MM.1S (cell line): Measurements from ENCODE around the gene GABRG3.

Experiments used
- EZH2 ChIP-seq: fragments of 300-600 bp; sonication (generic); optimal IDR thresholded peaks from 2 replicates; pipeline ENCODE3; 2017; ENCODE audit warnings: low read depth, mild to moderate bottlenecking, antibody characterized with exemption, low read length, mixed read lengths
- EZH2phosphoT487 ChIP-seq: fragments of 300-600 bp; sonication (generic); IDR thresholded peaks from 2 replicates; pipeline ENCODE4 v1.6.1; 2018; ENCODE audit warnings: antibody characterized with exemption, low read length
- TF ChIP-seq, protein P1 (sequence below): fragments of 300-600 bp; sonication (generic); IDR thresholded peaks from 2 replicates; pipeline ENCODE4 v1.5.1; 2016; ENCODE audit warnings: antibody characterized with exemption, low read length, mixed read lengths

DNA sequence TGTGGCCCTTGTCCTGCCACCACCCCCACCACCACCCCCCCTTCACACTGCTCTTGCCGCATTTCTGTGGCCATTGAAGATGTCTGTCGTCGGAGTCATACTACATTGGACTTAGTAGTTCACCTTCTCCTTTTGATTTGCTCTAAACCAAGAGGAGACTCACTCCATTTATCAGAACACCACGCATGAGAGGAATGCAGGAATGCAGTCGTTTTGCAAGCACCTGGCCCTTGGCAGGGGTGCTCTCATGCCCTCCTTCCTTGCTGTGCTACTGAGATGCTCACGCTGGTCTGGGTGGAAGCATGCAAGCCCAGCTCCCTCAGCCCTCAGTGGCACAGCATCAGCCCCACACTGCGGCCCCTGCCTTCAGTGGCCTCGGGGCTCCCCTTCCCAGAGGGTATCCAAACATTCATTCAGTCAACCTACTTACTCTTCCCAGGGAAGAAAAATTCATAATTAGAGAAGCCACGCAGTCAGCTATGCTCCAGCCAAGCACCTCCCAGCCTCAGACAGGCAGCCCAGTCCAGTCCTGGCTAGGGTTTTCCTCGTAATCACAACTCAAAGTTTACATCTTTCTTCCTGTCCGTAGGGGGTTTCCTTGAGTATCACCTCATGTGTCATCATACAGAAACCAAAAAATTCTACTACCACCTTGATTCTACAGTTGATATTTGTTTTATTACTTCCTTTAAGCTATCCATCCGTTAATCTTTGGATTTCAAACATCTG is 520.0 kb downstream of the GABRG3 start:
- TF ChIP-seq EZH2 = no peak
- TF ChIP-seq, protein P1, sequence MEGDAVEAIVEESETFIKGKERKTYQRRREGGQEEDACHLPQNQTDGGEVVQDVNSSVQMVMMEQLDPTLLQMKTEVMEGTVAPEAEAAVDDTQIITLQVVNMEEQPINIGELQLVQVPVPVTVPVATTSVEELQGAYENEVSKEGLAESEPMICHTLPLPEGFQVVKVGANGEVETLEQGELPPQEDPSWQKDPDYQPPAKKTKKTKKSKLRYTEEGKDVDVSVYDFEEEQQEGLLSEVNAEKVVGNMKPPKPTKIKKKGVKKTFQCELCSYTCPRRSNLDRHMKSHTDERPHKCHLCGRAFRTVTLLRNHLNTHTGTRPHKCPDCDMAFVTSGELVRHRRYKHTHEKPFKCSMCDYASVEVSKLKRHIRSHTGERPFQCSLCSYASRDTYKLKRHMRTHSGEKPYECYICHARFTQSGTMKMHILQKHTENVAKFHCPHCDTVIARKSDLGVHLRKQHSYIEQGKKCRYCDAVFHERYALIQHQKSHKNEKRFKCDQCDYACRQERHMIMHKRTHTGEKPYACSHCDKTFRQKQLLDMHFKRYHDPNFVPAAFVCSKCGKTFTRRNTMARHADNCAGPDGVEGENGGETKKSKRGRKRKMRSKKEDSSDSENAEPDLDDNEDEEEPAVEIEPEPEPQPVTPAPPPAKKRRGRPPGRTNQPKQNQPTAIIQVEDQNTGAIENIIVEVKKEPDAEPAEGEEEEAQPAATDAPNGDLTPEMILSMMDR = no peak
- TF ChIP-seq EZH2phosphoT487 = no peak
